PC-3 (cell line): ENCODE results near the gene SLC6A15. TPM values are rescaled to one million over a fixed set of nuclear protein-coding genes. Genes with fewer than 3 reads are reported as not detected.
A peak's percentile ranks its signal among the peaks of the same experiment; 100 is the strongest.

Experiments used
- ATAC-seq: fragments of 200-7000 bp; cut with Tn5 transposase; 2 replicates; pipeline ENCODE4 v1.9.1; 2020; ENCODE audit warnings: mild to moderate bottlenecking, moderate library complexity
- BruUV-seq: library from RNA; stranded (reverse); fragments of 400-500 nt; replicated peaks from 2 replicates; lab custom pipeline; 2021; lab: Mats Ljungman, UMichigan
- CTCF ChIA-PET: fragments of 300-600 bp; sonication (Branson Sonifier 250); formaldehyde crosslinking; loops from one replicate; lab custom pipeline; 2022; ENCODE audit warnings: antibody characterized with exemption; lab: Charles Lee
- POLR2A ChIA-PET: fragments of 300-600 bp; sonication (Branson Sonifier 250); formaldehyde crosslinking; loops from one replicate; lab custom pipeline; 2022; ENCODE audit warnings: antibody characterized with exemption; ENCODE audit not compliant: unreplicated experiment; lab: Charles Lee
- DNase-seq: peaks from one replicate; pipeline ENCODE4 v3.0.0-alpha.2; 2015
- H2AFZ ChIP-seq: fragments of 300-600 bp; sonication (generic); 2 replicates; pipeline ENCODE4 v1.6.0; 2016; ENCODE audit warnings: antibody characterized with exemption, low read length
- H3F3A ChIP-seq: fragments of 300-600 bp; sonication (generic); one replicate; pipeline ENCODE4 v1.6.0; 2017; ENCODE audit warnings: antibody characterized with exemption, low read length, control low read depth, mild to moderate bottlenecking; ENCODE audit not compliant: unreplicated experiment
- H3K27ac ChIP-seq: fragments of 300-600 bp; sonication (generic); 2 replicates; pipeline ENCODE4 v1.5.1; 2016; ENCODE audit warnings: mild to moderate bottlenecking, low read length
- H3K27me3 ChIP-seq: fragments of 300-600 bp; sonication (generic); 2 replicates; pipeline ENCODE4 v1.6.1; 2016; ENCODE audit warnings: low read length, mixed read lengths
- H3K36me3 ChIP-seq: fragments of 300-600 bp; sonication (generic); 2 replicates; pipeline ENCODE4 v1.6.1; 2016; ENCODE audit warnings: low read depth, mixed run types, low read length, mixed read lengths
- H3K4me1 ChIP-seq: fragments of 300-600 bp; sonication (generic); 2 replicates; pipeline ENCODE4 v1.5.1; 2016; ENCODE audit warnings: low read length; ENCODE audit not compliant: insufficient read depth
- H3K4me2 ChIP-seq: fragments of 300-600 bp; sonication (generic); 2 replicates; pipeline ENCODE4 v1.6.0; 2016; ENCODE audit warnings: low read length
- H3K4me3 ChIP-seq: fragments of 300-600 bp; sonication (generic); 2 replicates; pipeline ENCODE4 v1.5.1; 2016; ENCODE audit warnings: mild to moderate bottlenecking, low read length, mixed read lengths
- H3K79me2 ChIP-seq: fragments of 300-600 bp; sonication (generic); 2 replicates; pipeline ENCODE4 v1.6.1; 2017; ENCODE audit warnings: low read length, mixed read lengths
- H3K9ac ChIP-seq: fragments of 300-600 bp; sonication (generic); 2 replicates; pipeline ENCODE4 v1.6.0; 2016; ENCODE audit warnings: mild to moderate bottlenecking, low read length
- H3K9me2 ChIP-seq: fragments of 300-600 bp; sonication (generic); replicated peaks from 2 replicates; pipeline ENCODE4 v1.6.1; 2016; ENCODE audit warnings: mixed run types, low read length, mixed read lengths
- H3K9me3 ChIP-seq: fragments of 300-600 bp; sonication (generic); 2 replicates; pipeline ENCODE4 v1.6.1; 2016; ENCODE audit warnings: low read length, mixed read lengths
- H4K20me1 ChIP-seq: fragments of 300-600 bp; sonication (generic); 2 replicates; pipeline ENCODE4 v1.6.1; 2016; ENCODE audit warnings: low read length, mixed read lengths
- CTCF ChIP-seq: fragments of 300-600 bp; sonication (generic); conservative IDR thresholded peaks from 2 replicates; pipeline ENCODE4 v1.5.1; 2017; ENCODE audit warnings: antibody characterized with exemption, low read depth, mild to moderate bottlenecking, low read length
- EZH2 ChIP-seq: fragments of 300-600 bp; sonication (generic); IDR thresholded peaks from one replicate; pipeline ENCODE4 v1.6.1; 2017; ENCODE audit warnings: antibody characterized with exemption, mild to moderate bottlenecking, low read length; ENCODE audit not compliant: unreplicated experiment
- EZH2phosphoT487 ChIP-seq: fragments of 300-600 bp; sonication (generic); IDR thresholded peaks from 2 replicates; pipeline ENCODE4 v1.6.1; 2018; ENCODE audit warnings: mild to moderate bottlenecking, antibody characterized with exemption, low read length, borderline replicate concordance
- intact Hi-C: fragments of 100-400 bp; cut with micrococcal nuclease; formaldehyde crosslinking; loops from 2 replicates; pipeline ENCODE4 v1.9.0; 2023
- total RNA-seq: library from RNA; depleted of rRNA; stranded (reverse); fragments of >200 nt; gene quantifications from 2 replicates; pipeline ENCODE4 v1.2.3, GENCODE V29; 2014

SLC6A15 gene
- total RNA-seq, 1 experiment from 2014 or later, result not detected

DNA sequence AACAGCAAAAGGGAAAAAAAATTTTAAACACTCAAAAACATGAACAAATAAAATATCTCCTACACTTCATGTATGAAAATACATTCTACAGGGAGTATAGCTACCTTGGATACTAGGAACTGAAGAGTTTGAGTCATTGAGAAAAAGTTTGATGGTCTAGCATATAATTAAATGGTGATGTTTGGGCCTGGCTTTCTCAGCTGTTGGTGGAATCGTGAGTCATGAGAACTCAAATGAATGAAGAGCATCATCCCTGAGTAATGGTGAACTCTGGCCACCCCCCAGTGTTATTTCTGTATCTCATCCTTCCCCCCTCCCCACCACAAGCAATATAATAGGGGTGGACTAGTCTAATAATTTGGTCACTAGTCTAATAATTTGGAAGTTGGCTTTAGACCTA is 6.7 kb upstream of the SLC6A15 start:
- no TSS peak for BruUV-seq
- no peaks in the 10 kb centered on the region for H3K9me2 ChIP-seq
- ChIA-PET CTCF (no interaction called here), POLR2A (no interaction called here)
- ATAC-seq (peak; percentile 15; the same call in 1 of the 2 replicates), DNase-seq (peak; percentile 48)
- H3K9me3 ChIP-seq, result no peaks in the 10 kb centered on the region
- no peak overlapping the region for H3K4me2 ChIP-seq
- H4K20me1 ChIP-seq, result no peaks in the 10 kb centered on the region
- 0 out of 2 replicates have a peak, but pooled peaks cover 5% of the 10 kb centered on the region for H3K27me3 ChIP-seq
- H2AFZ ChIP-seq, result no peak overlapping the region
- H3K79me2 ChIP-seq, result no peaks in the 10 kb centered on the region
- H3K36me3 ChIP-seq, result no peaks in the 10 kb centered on the region
- H3K9ac ChIP-seq, result no peak overlapping the region
- H3F3A ChIP-seq, result no peaks in the 10 kb centered on the region
- no peak for TF ChIP-seq EZH2phosphoT487
- no peak for TF ChIP-seq EZH2
- TF ChIP-seq CTCF, result no peak
- H3K4me3 ChIP-seq, result no peak overlapping the region
- peaks cover 6% of the 10 kb centered on the region; the same call in 1 of the 2 replicates for H3K4me1 ChIP-seq
- H3K27ac ChIP-seq, result no peak overlapping the region
- intact Hi-C loops, result no loop called here

- DNase-seq (no peak), ATAC-seq (no peak)
- Histone ChIP-seq H3K4me1 (no peaks in the 10 kb centered on the region), H3K79me2 (no peaks in the 10 kb centered on the region), H3K4me3 (no peak overlapping the region), H3K36me3 (no peaks in the 10 kb centered on the region), H3K9me2 (no peaks in the 10 kb centered on the region), H3K9ac (no peak overlapping the region), H3K4me2 (no peak overlapping the region), H3K27me3 (peaks cover 17% of the 10 kb centered on the region; the same call in 1 of the 2 replicates), H3F3A (no peaks in the 10 kb centered on the region), H2AFZ (no peak overlapping the region), H3K9me3 (no peaks in the 10 kb centered on the region), H4K20me1 (no peaks in the 10 kb centered on the region), H3K27ac (no peak overlapping the region)
- intact Hi-C loops, result no loop called here
- BruUV-seq, result no TSS peak
- ChIA-PET CTCF (no interaction called here), POLR2A (no interaction called here)
- TF ChIP-seq CTCF (no peak), EZH2phosphoT487 (no peak), EZH2 (no peak)
These were observed 523 bp upstream of the SLC6A15 start for GRCh38 chr12:84913129-84913515.

- intact Hi-C loops, result no loop called here
These were observed 1.1 kb downstream of the SLC6A15 start for GRCh38 chr12:84911271-84912197.

More at GRCh38 chr12:84911271-84912197, 1.1 kb downstream of the SLC6A15 start:
- DNase-seq (peak; percentile 43), ATAC-seq (peak; percentile 85)
- BruUV-seq, result no TSS peak
- Histone ChIP-seq H3F3A (no peaks in the 10 kb centered on the region), H3K4me2 (peak overlapping the region; percentile 81), H3K27me3 (peaks cover 24% of the 10 kb centered on the region; the same call in 1 of the 2 replicates), H3K9me2 (no peaks in the 10 kb centered on the region), H3K27ac (no peak overlapping the region), H3K9ac (no peak overlapping the region), H3K9me3 (no peaks in the 10 kb centered on the region), H2AFZ (peak overlapping the region; percentile 58), H3K4me3 (peak overlapping the region; percentile 60), H3K79me2 (no peaks in the 10 kb centered on the region), H3K36me3 (no peaks in the 10 kb centered on the region), H3K4me1 (no peaks in the 10 kb centered on the region), H4K20me1 (no peaks in the 10 kb centered on the region)
- ChIA-PET POLR2A (no interaction called here), CTCF (no interaction called here)
- no peak for TF ChIP-seq EZH2
- TF ChIP-seq EZH2phosphoT487, result no peak
- TF ChIP-seq CTCF, result no peak
